Measurements from ENCODE around the gene WWOX. TPM values are rescaled to one million over a fixed set of nuclear protein-coding genes. Genes with fewer than 3 reads are reported as not detected.

Gene WWOX
- total RNA-seq, 6 experiments from 2014 or later, result 13.0 to 24.3 (median 16.5) TPM

GRCh38 chr16:78932355-78932943, 833.0 kb downstream of the WWOX start:
- Histone ChIP-seq H3K27ac (no peak overlapping the region), H3K4me3 (no peak overlapping the region), H3K4me1 (peaks cover 0 to 10% (median 0%) of the 10 kb centered on the region in 4 donors), H3K27me3 (no peaks in the 10 kb centered on the region), H3K36me3 (no peaks in the 10 kb centered on the region), H3K9me3 (no peaks in the 10 kb centered on the region)
- DNase-seq (no peak), ATAC-seq (no peak)
- no peak for TF ChIP-seq CTCF (IDR thresholded peaks at IDR 0.05)
- TF ChIP-seq POLR2A (IDR thresholded peaks at IDR 0.05), result no peak
- intact Hi-C loops (cut with DNase I), result no loop called here
- WGBS (ENCODE audit: insufficient coverage, low coverage, low lambda C conversion rate, missing lambda C conversion rate), result 89% methylated on average over 6 of the region's 9 CpGs

- Histone ChIP-seq H3K27me3 (no peaks in the 10 kb centered on the region), H3K4me1 (peaks cover 0 to 10% (median 0%) of the 10 kb centered on the region in 4 donors), H3K4me3 (no peak overlapping the region), H3K36me3 (no peaks in the 10 kb centered on the region), H3K9me3 (no peaks in the 10 kb centered on the region), H3K27ac (no peak overlapping the region)
- no peak for DNase-seq
- ATAC-seq, result peak; percentile 33 to 69 (median 42)
- intact Hi-C loops (cut with DNase I), result no loop called here
- TF ChIP-seq CTCF (IDR thresholded peaks at IDR 0.05), result no peak
- WGBS (ENCODE audit: insufficient coverage, low coverage, low lambda C conversion rate, missing lambda C conversion rate), result 67% methylated on average over 3 of the region's 3 CpGs
Observed at GRCh38 chr16:78936060-78936459, 836.6 kb downstream of the WWOX start.

- WGBS (ENCODE audit: insufficient coverage, low coverage, low lambda C conversion rate, missing lambda C conversion rate), result 63% methylated on average over 6 of the region's 6 CpGs
- DNase-seq, result no peak
- Histone ChIP-seq H3K4me3 (no peak overlapping the region), H3K9me3 (no peaks in the 10 kb centered on the region), H3K27ac (no peak overlapping the region), H3K27me3 (no peaks in the 10 kb centered on the region), H3K36me3 (no peaks in the 10 kb centered on the region), H3K4me1 (peaks cover 0 to 10% (median 0%) of the 10 kb centered on the region in 4 donors)
- no peak for TF ChIP-seq CTCF (IDR thresholded peaks at IDR 0.05)
- no peak for TF ChIP-seq POLR2A (IDR thresholded peaks at IDR 0.05)
- ATAC-seq, result no peak
- intact Hi-C loops (cut with DNase I), result no loop called here
Observed at GRCh38 chr16:78939597-78939996, 840.1 kb downstream of the WWOX start.

GRCh38 chr16:78942625-78943245, 843.3 kb downstream of the WWOX start:
- Histone ChIP-seq H3K36me3 (no peaks in the 10 kb centered on the region), H3K27me3 (no peaks in the 10 kb centered on the region), H3K27ac (no peak overlapping the region), H3K4me3 (no peak overlapping the region), H3K4me1 (no peaks in the 10 kb centered on the region), H3K9me3 (no peaks in the 10 kb centered on the region)
- TF ChIP-seq POLR2A (IDR thresholded peaks at IDR 0.05), result no peak
- TF ChIP-seq CTCF (IDR thresholded peaks at IDR 0.05), result no peak
- ATAC-seq, result peak in 1 of 4 donors; percentile 17
- intact Hi-C loops (cut with DNase I), result no loop called here
- WGBS (ENCODE audit: insufficient coverage, low coverage, low lambda C conversion rate, missing lambda C conversion rate), result 40% methylated on average over 7 of the region's 8 CpGs
- DNase-seq, result no peak

All from right lobe of liver (tissue), 6 donors.